Thoracic aorta (tissue), 2 donors: ENCODE results near the gene ZNF41. TPM values are rescaled to one million over a fixed set of nuclear protein-coding genes. Genes with fewer than 3 reads are reported as not detected.

ENCODE experiments used
- ATAC-seq: fragments of 150-250 bp; one replicate; pipeline ENCODE4 v1.8.0; 2017; ENCODE audit warnings: low read depth; ENCODE audit not compliant: insufficient number of reproducible peaks, low FRiP score
- DNase-seq: peaks from one replicate; pipeline ENCODE4 v3.0.0-alpha.2; 2020; ENCODE audit warnings: low spot score
- H3K27ac ChIP-seq, 2 donors: fragments of 200-600 bp; sonication (generic); 1 replicate in 1 of 2; 2 replicates in 1 of 2; pipeline ENCODE4 v1.5.1; 2016; ENCODE audit warnings: mild to moderate bottlenecking in 2 of 2, moderate library complexity in 2 of 2
- H3K27me3 ChIP-seq: fragments of 200-600 bp; sonication (generic); replicated peaks from 2 replicates; pipeline ENCODE4 v1.6.0; 2016; ENCODE audit warnings: mild to moderate bottlenecking; ENCODE audit not compliant: insufficient read depth
- H3K36me3 ChIP-seq: fragments of 200-600 bp; sonication (generic); one replicate; pipeline ENCODE4 v1.5.1; 2016
- H3K4me1 ChIP-seq, 2 donors: fragments of 200-600 bp; sonication (generic); 1 replicate in 1 of 2; 2 replicates in 1 of 2; pipeline versions ENCODE4 v1.5.1 to v1.6.0; 2016; ENCODE audit warnings: low read depth in 2 of 2, mild to moderate bottlenecking in 1 of 2; ENCODE audit not compliant: control insufficient read depth in 1 of 2
- H3K4me3 ChIP-seq: fragments of 200-600 bp; sonication (generic); 2 replicates; pipeline ENCODE4 v1.5.1; 2016; ENCODE audit warnings: mild to moderate bottlenecking
- H3K9me3 ChIP-seq: fragments of 200-600 bp; sonication (generic); 2 replicates; pipeline ENCODE4 v1.5.1; 2016
- CTCF ChIP-seq: fragments of 200-600 bp; sonication (generic); IDR thresholded peaks from one replicate; pipeline ENCODE4 v1.5.1; 2019; ENCODE audit warnings: antibody characterized with exemption
- total RNA-seq, 2 donors: library from RNA; depleted of rRNA; stranded (reverse); fragments of >200 nt; gene quantifications; one replicate each; pipeline versions ENCODE4 v1.1.0 to v1.2.3, GENCODE V29; 2016

ZNF41 gene
- total RNA-seq, 2 donors from 2014 or later = 8.1 to 9.1 TPM

DNA sequence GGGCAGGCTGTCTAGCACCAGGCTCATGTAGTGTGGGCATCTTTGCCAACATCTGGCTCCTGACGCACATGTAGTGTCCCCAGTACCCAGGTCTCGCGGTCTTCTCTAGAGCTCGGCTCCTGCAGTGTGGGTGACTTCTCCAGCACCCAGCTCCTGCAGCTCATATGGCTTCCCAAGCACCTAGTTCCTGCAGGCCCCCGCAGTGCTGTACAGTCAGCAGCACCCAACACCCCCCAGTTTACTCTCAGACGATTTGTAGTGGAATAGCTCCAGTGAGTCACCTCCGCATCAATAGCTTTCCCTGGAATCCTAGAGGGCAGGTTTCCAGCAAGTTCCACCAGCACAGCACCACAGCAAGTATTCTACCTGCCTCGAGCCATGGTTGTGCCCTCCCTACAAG, 30.9 kb downstream of the ZNF41 start:
- Histone ChIP-seq H3K36me3 (peaks cover 11% of the 10 kb centered on the region), H3K4me1 (no peaks in the 10 kb centered on the region), H3K4me3 (no peak overlapping the region), H3K27ac (no peak overlapping the region), H3K27me3 (no peaks in the 10 kb centered on the region), H3K9me3 (peaks cover 13% of the 10 kb centered on the region)
- DNase-seq (no peak), ATAC-seq (no peak)
- no peak for TF ChIP-seq CTCF

GRCh38 chrX:47448165-47448806, 34.7 kb downstream of the ZNF41 start:
- ATAC-seq = no peak
- H3K4me1 ChIP-seq = no peaks in the 10 kb centered on the region
- no peak overlapping the region for H3K27ac ChIP-seq
- peaks cover 14% of the 10 kb centered on the region for H3K9me3 ChIP-seq
- no peak for TF ChIP-seq CTCF
- H3K27me3 ChIP-seq = no peaks in the 10 kb centered on the region
- no peak overlapping the region for H3K4me3 ChIP-seq
- no peak for DNase-seq
- H3K36me3 ChIP-seq = peaks cover 11% of the 10 kb centered on the region

DNA sequence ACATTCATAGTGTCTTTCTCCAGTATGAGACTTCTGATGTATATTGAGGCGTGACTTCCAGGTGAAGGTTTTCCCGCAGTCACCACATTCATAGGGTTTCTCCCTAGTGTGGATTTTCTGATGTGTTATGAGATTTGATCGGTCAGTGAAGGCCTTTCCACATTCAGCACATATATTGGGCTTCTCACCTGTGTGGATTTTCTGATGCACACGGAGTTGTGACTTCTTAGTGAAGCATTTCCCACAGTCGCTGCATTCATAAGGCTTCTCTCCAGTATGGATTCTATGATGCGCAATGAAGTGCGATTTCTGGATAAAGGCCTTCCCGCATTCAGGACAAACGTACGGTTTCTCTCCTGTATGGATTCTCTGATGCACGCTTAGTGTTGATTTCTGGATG, 35.4 kb downstream of the ZNF41 start:
- no peaks in the 10 kb centered on the region for H3K4me1 ChIP-seq
- TF ChIP-seq CTCF = no peak
- H3K27me3 ChIP-seq = no peaks in the 10 kb centered on the region
- no peak overlapping the region for H3K27ac ChIP-seq
- ATAC-seq (no peak), DNase-seq (no peak)
- H3K36me3 ChIP-seq = peaks cover 11% of the 10 kb centered on the region
- H3K9me3 ChIP-seq = peaks cover 14% of the 10 kb centered on the region
- no peak overlapping the region for H3K4me3 ChIP-seq

DNA sequence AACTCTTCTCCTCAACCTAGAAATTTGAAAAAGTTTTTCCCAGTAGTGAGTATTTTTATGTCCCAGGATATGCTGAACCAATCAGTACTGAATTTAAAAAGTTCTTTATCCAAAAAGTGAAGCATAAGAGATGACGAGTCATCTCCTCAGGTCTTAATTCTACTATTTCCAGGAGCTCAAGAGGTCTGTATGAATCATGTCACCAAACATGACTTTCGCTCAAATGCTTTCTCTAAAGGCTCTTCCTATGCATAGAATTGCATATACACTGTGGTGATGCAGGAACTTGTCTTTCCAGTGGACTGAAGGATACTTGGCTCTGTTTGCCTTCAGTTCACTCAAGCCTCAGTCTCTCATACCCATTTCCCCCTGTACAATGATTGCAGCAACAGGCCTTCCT, 36.1 kb downstream of the ZNF41 start:
- ATAC-seq = no peak
- no peak overlapping the region for H3K27ac ChIP-seq
- no peak for DNase-seq
- no peaks in the 10 kb centered on the region for H3K4me1 ChIP-seq
- H3K4me3 ChIP-seq = no peak overlapping the region
- peaks cover 14% of the 10 kb centered on the region for H3K9me3 ChIP-seq
- H3K27me3 ChIP-seq = no peaks in the 10 kb centered on the region
- TF ChIP-seq CTCF = no peak
- peaks cover 7% of the 10 kb centered on the region for H3K36me3 ChIP-seq

GRCh38 chrX:47446431-47446830, 36.6 kb downstream of the ZNF41 start:
- ATAC-seq = no peak
- Histone ChIP-seq H3K27me3 (no peaks in the 10 kb centered on the region), H3K9me3 (peaks cover 14% of the 10 kb centered on the region)

More at GRCh38 chrX:47446431-47446830, 36.6 kb downstream of the ZNF41 start:
- Histone ChIP-seq H3K27ac (no peak overlapping the region), H3K4me1 (no peaks in the 10 kb centered on the region), H3K4me3 (no peak overlapping the region), H3K36me3 (peaks cover 7% of the 10 kb centered on the region)
- TF ChIP-seq CTCF = no peak
- DNase-seq = no peak
